Stimulated activated CD4-positive, alpha-beta T cell treated with anti-CD3 and anti-CD28 coated beads, Interleukin-15, amount 100 ng/mL, for 1 hour (primary cell): ENCODE data around the gene CENPQ.

Experiments used
- DNase-seq, 2 donors: peaks; one replicate each; pipeline ENCODE4 v3.0.0-alpha.2; 2020; ENCODE audit warnings: low read depth in 1 of 2, low spot score in 1 of 2

Gene CENPQ

DNA sequence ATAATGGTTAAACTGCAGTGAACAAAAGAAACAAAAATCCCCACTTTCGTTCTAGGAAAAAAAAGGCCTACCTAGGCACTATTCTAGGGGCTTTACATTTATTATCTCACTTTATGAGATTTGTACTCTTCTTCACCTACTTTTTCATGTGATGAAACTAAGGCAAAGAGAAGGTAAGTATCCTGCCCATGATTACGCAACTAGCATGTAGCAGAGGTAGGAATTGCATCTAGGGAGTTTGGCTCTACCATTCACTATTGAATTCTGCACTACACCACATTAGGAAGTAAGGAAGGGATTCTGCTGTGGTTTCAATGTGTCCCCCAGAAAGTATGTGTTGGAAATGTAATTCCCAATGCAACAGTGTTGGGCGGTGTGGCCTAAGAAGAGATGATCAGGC lies 75.9 kb downstream of the CENPQ start:
- no peak for DNase-seq

DNA sequence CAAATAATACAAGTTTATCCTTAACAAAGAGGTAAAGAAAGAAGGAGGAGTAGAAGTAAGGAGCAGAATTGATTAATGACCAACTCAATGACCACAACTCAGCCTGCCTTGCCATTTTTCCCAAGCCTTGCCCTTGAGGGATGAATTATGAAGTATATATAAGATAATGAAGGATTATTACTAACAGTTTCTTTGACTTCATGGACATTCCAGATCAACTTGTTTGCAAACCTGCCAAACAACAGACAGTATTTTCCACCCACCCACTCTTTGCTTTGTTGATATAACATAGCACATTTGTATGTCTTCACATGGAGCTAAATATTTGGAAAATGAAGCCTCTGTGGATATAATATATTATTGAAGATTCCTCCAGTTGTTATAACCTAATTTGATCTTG lies 77.4 kb downstream of the CENPQ start:
- no peak for DNase-seq

- no peak for DNase-seq
These were observed 78.1 kb downstream of the CENPQ start for GRCh38 chr6:49541210-49541724.

- DNase-seq, result no peak
These were observed 78.8 kb downstream of the CENPQ start for GRCh38 chr6:49541936-49542335.
